Measurements from ENCODE around the gene LRRC41.

The LRRC41 gene

GRCh38 chr1:46288485-46289133 lies 14.8 kb downstream of the LRRC41 start:
- Histone ChIP-seq H3K27ac (ENCODE audit: low read depth, low read length) (peak overlapping the region; percentile 12), H3K23ac (ENCODE audit: low read length) (no peak overlapping the region), H2BK5ac (ENCODE audit: low read length) (no peak overlapping the region), H3K9ac (ENCODE audit: low read length) (no peak overlapping the region), H3K36me3 (ENCODE audit: control insufficient read depth, insufficient read depth, low read length) (peaks cover 5% of the 10 kb centered on the region), H3K4me3 (ENCODE audit: low read length) (no peak overlapping the region), H4K5ac (ENCODE audit: low read length) (no peak overlapping the region), H3K4me2 (ENCODE audit: low read length) (no peak overlapping the region), H3K4me1 (ENCODE audit: control insufficient read depth, low read depth, low read length) (no peaks in the 10 kb centered on the region), H3K79me1 (ENCODE audit: low read length) (no peaks in the 10 kb centered on the region), H3K79me2 (ENCODE audit: control insufficient read depth, insufficient read depth, low read length) (no peaks in the 10 kb centered on the region), H2BK15ac (replicated peaks; ENCODE audit: low read depth) (no peak overlapping the region), H2BK120ac (ENCODE audit: low read depth, low read length) (no peak overlapping the region), H2AK5ac (ENCODE audit: low read length) (no peak overlapping the region), H3K56ac (ENCODE audit: low read length) (no peak overlapping the region), H3K27me3 (ENCODE audit: insufficient read depth, low read length, poor library complexity) (no peaks in the 10 kb centered on the region), H3K4ac (ENCODE audit: low read depth, low read length) (no peak overlapping the region), H3K18ac (ENCODE audit: low read length) (no peak overlapping the region), H4K8ac (ENCODE audit: low read depth, low read length) (no peak overlapping the region)
- DNase-seq = peak; percentile 81
- no CpG with 5 or more reads among the region's 1 CpG for WGBS (ENCODE audit: extremely low coverage, insufficient coverage, low lambda C conversion rate)

GRCh38 chr1:46285730-46286477 lies 17.5 kb downstream of the LRRC41 start:
- Histone ChIP-seq H3K4me2 (ENCODE audit: low read length) (no peak overlapping the region), H2BK120ac (ENCODE audit: low read depth, low read length) (no peak overlapping the region), H3K27ac (ENCODE audit: low read depth, low read length) (no peak overlapping the region), H3K9ac (ENCODE audit: low read length) (no peak overlapping the region), H3K27me3 (ENCODE audit: insufficient read depth, low read length, poor library complexity) (no peaks in the 10 kb centered on the region), H4K8ac (ENCODE audit: low read depth, low read length) (no peak overlapping the region), H3K56ac (ENCODE audit: low read length) (no peak overlapping the region), H3K36me3 (ENCODE audit: control insufficient read depth, insufficient read depth, low read length) (peaks cover 5% of the 10 kb centered on the region), H3K79me1 (ENCODE audit: low read length) (no peaks in the 10 kb centered on the region), H3K4me3 (ENCODE audit: low read length) (no peak overlapping the region), H3K4me1 (ENCODE audit: control insufficient read depth, low read depth, low read length) (no peaks in the 10 kb centered on the region), H4K5ac (ENCODE audit: low read length) (no peak overlapping the region), H3K4ac (ENCODE audit: low read depth, low read length) (no peak overlapping the region), H2BK5ac (ENCODE audit: low read length) (no peak overlapping the region), H2BK15ac (replicated peaks; ENCODE audit: low read depth) (no peak overlapping the region), H3K79me2 (ENCODE audit: control insufficient read depth, insufficient read depth, low read length) (no peaks in the 10 kb centered on the region), H3K18ac (ENCODE audit: low read length) (no peak overlapping the region), H3K23ac (ENCODE audit: low read length) (no peak overlapping the region), H2AK5ac (ENCODE audit: low read length) (no peak overlapping the region)
- DNase-seq = peak; percentile 57
- no CpG with 5 or more reads among the region's 27 CpGs for WGBS (ENCODE audit: extremely low coverage, insufficient coverage, low lambda C conversion rate)

GRCh38 chr1:46284597-46285564 lies 18.5 kb downstream of the LRRC41 start:
- no peak overlapping the region for H2BK120ac ChIP-seq (ENCODE audit: low read depth, low read length)
- no peak overlapping the region for H4K5ac ChIP-seq (ENCODE audit: low read length)
- no peak overlapping the region for H3K4me2 ChIP-seq (ENCODE audit: low read length)
- no peak overlapping the region for H2BK15ac ChIP-seq (replicated peaks; ENCODE audit: low read depth)
- no peak for DNase-seq
- no peak overlapping the region for H3K4me3 ChIP-seq (ENCODE audit: low read length)
- H3K36me3 ChIP-seq (ENCODE audit: control insufficient read depth, insufficient read depth, low read length) = peaks cover 6% of the 10 kb centered on the region
- H3K27me3 ChIP-seq (ENCODE audit: insufficient read depth, low read length, poor library complexity) = no peaks in the 10 kb centered on the region
- no peak overlapping the region for H3K18ac ChIP-seq (ENCODE audit: low read length)
- WGBS (ENCODE audit: extremely low coverage, insufficient coverage, low lambda C conversion rate) = no CpG with 5 or more reads among the region's 3 CpGs
- H3K23ac ChIP-seq (ENCODE audit: low read length) = no peak overlapping the region
- no peak overlapping the region for H4K8ac ChIP-seq (ENCODE audit: low read depth, low read length)
- no peaks in the 10 kb centered on the region for H3K79me2 ChIP-seq (ENCODE audit: control insufficient read depth, insufficient read depth, low read length)
- no peak overlapping the region for H2BK5ac ChIP-seq (ENCODE audit: low read length)
- no peak overlapping the region for H3K56ac ChIP-seq (ENCODE audit: low read length)
- no peaks in the 10 kb centered on the region for H3K4me1 ChIP-seq (ENCODE audit: control insufficient read depth, low read depth, low read length)
- no peaks in the 10 kb centered on the region for H3K79me1 ChIP-seq (ENCODE audit: low read length)
- H3K4ac ChIP-seq (ENCODE audit: low read depth, low read length) = no peak overlapping the region
- no peak overlapping the region for H3K27ac ChIP-seq (ENCODE audit: low read depth, low read length)
- H2AK5ac ChIP-seq (ENCODE audit: low read length) = no peak overlapping the region
- H3K9ac ChIP-seq (ENCODE audit: low read length) = no peak overlapping the region

GRCh38 chr1:46284058-46284457 lies 19.4 kb downstream of the LRRC41 start:
- DNase-seq = no peak
- H3K18ac ChIP-seq (ENCODE audit: low read length) = no peak overlapping the region
- H3K79me1 ChIP-seq (ENCODE audit: low read length) = no peaks in the 10 kb centered on the region
- no peak overlapping the region for H4K8ac ChIP-seq (ENCODE audit: low read depth, low read length)
- no peak overlapping the region for H3K56ac ChIP-seq (ENCODE audit: low read length)
- H3K4me3 ChIP-seq (ENCODE audit: low read length) = no peak overlapping the region
- no CpG with 5 or more reads among the region's 1 CpG for WGBS (ENCODE audit: extremely low coverage, insufficient coverage, low lambda C conversion rate)
- H4K5ac ChIP-seq (ENCODE audit: low read length) = no peak overlapping the region
- no peak overlapping the region for H3K4ac ChIP-seq (ENCODE audit: low read depth, low read length)
- H2BK15ac ChIP-seq (replicated peaks; ENCODE audit: low read depth) = no peak overlapping the region
- H3K27me3 ChIP-seq (ENCODE audit: insufficient read depth, low read length, poor library complexity) = no peaks in the 10 kb centered on the region
- H3K23ac ChIP-seq (ENCODE audit: low read length) = no peak overlapping the region
- H3K4me1 ChIP-seq (ENCODE audit: control insufficient read depth, low read depth, low read length) = no peaks in the 10 kb centered on the region
- no peak overlapping the region for H2AK5ac ChIP-seq (ENCODE audit: low read length)
- H3K36me3 ChIP-seq (ENCODE audit: control insufficient read depth, insufficient read depth, low read length) = peaks cover 6% of the 10 kb centered on the region
- no peak overlapping the region for H3K9ac ChIP-seq (ENCODE audit: low read length)
- H3K27ac ChIP-seq (ENCODE audit: low read depth, low read length) = no peak overlapping the region
- no peaks in the 10 kb centered on the region for H3K79me2 ChIP-seq (ENCODE audit: control insufficient read depth, insufficient read depth, low read length)
- no peak overlapping the region for H2BK120ac ChIP-seq (ENCODE audit: low read depth, low read length)
- no peak overlapping the region for H3K4me2 ChIP-seq (ENCODE audit: low read length)
- H2BK5ac ChIP-seq (ENCODE audit: low read length) = no peak overlapping the region

GRCh38 chr1:46281021-46281420 lies 22.4 kb downstream of the LRRC41 start:
- H3K18ac ChIP-seq (ENCODE audit: low read length) = no peak overlapping the region
- H3K56ac ChIP-seq (ENCODE audit: low read length) = no peak overlapping the region
- no peaks in the 10 kb centered on the region for H3K27me3 ChIP-seq (ENCODE audit: insufficient read depth, low read length, poor library complexity)
- H3K79me1 ChIP-seq (ENCODE audit: low read length) = no peaks in the 10 kb centered on the region
- H2AK5ac ChIP-seq (ENCODE audit: low read length) = no peak overlapping the region
- no peak overlapping the region for H3K9ac ChIP-seq (ENCODE audit: low read length)
- H3K4me1 ChIP-seq (ENCODE audit: control insufficient read depth, low read depth, low read length) = no peaks in the 10 kb centered on the region
- no peak overlapping the region for H2BK120ac ChIP-seq (ENCODE audit: low read depth, low read length)
- no peak overlapping the region for H2BK15ac ChIP-seq (replicated peaks; ENCODE audit: low read depth)
- WGBS (ENCODE audit: extremely low coverage, insufficient coverage, low lambda C conversion rate) = no CpG with 5 or more reads among the region's 14 CpGs
- H3K79me2 ChIP-seq (ENCODE audit: control insufficient read depth, insufficient read depth, low read length) = no peaks in the 10 kb centered on the region
- H3K23ac ChIP-seq (ENCODE audit: low read length) = no peak overlapping the region
- no peak overlapping the region for H3K4me2 ChIP-seq (ENCODE audit: low read length)
- no peak overlapping the region for H4K5ac ChIP-seq (ENCODE audit: low read length)
- H3K27ac ChIP-seq (ENCODE audit: low read depth, low read length) = no peak overlapping the region
- H3K36me3 ChIP-seq (ENCODE audit: control insufficient read depth, insufficient read depth, low read length) = peaks cover 12% of the 10 kb centered on the region
- H2BK5ac ChIP-seq (ENCODE audit: low read length) = no peak overlapping the region
- H3K4ac ChIP-seq (ENCODE audit: low read depth, low read length) = no peak overlapping the region
- no peak overlapping the region for H4K8ac ChIP-seq (ENCODE audit: low read depth, low read length)
- H3K4me3 ChIP-seq (ENCODE audit: low read length) = no peak overlapping the region
- DNase-seq = no peak
